ENCODE measurements around the gene RAD9A.

DNA sequence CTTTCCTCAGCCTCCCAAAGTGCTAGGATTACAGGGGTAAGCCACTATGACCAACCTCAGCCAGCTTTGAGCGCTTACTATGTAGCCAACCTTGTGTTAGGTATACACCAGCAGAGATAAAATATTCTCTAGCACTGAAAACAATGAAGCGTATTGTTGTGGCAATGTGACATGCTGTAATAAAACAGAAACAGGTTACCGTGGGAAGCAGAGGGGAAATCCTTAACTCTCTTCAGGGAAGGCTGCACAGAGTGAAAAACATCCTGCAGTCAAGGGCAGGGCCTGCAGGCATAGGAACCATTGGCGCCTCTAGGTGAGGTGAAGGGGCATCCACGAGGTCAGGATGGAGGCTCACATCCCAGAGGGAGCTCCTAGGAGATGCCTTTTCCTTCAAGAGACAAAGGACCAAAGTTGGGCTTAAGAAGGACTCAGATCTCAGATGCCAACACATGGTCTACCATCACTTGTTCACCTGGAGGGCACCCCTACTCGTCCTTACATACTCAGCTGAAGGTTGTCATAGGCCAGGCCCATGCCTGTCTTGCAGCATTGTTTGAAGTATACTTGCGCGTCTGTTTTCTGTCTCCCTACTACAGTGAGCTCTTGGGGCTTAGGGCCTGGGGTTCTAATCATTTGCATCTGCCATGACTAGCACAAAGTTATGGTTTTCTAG, 46.4 kb upstream of the RAD9A start:
- TF ChIP-seq, protein P1, sequence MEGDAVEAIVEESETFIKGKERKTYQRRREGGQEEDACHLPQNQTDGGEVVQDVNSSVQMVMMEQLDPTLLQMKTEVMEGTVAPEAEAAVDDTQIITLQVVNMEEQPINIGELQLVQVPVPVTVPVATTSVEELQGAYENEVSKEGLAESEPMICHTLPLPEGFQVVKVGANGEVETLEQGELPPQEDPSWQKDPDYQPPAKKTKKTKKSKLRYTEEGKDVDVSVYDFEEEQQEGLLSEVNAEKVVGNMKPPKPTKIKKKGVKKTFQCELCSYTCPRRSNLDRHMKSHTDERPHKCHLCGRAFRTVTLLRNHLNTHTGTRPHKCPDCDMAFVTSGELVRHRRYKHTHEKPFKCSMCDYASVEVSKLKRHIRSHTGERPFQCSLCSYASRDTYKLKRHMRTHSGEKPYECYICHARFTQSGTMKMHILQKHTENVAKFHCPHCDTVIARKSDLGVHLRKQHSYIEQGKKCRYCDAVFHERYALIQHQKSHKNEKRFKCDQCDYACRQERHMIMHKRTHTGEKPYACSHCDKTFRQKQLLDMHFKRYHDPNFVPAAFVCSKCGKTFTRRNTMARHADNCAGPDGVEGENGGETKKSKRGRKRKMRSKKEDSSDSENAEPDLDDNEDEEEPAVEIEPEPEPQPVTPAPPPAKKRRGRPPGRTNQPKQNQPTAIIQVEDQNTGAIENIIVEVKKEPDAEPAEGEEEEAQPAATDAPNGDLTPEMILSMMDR (IDR thresholded peaks at IDR 0.05; ENCODE audit: low read depth, low read length) = no peak
- TF ChIP-seq EZH2phosphoT487 (IDR thresholded peaks at IDR 0.05; ENCODE audit: low read depth) = no peak
